CD4-positive, alpha-beta T cell (primary cell): ENCODE measurements around the gene PCDHGA1. TPM values are rescaled to one million over a fixed set of nuclear protein-coding genes. Genes with fewer than 3 reads are reported as not detected.

ENCODE experiments used
- ATAC-seq: fragments of 200-7000 bp; cut with Tn5 transposase; one replicate; pipeline ENCODE4 v1.10.0; 2022; ENCODE audit warnings: mild to moderate bottlenecking; ENCODE audit not compliant: poor library complexity
- CTCF ChIA-PET: fragments of 350-600 bp; sonication (Branson Sonifier 250); formaldehyde crosslinking; loops from one replicate; lab custom pipeline; 2021; ENCODE audit warnings: antibody characterized with exemption, inconsistent platforms; lab: Charles Lee
- POLR2A ChIA-PET: fragments of 350-600 bp; sonication (Branson Sonifier 250); formaldehyde crosslinking; loops from one replicate; lab custom pipeline; 2021; ENCODE audit warnings: antibody characterized with exemption, inconsistent platforms; lab: Charles Lee
- DNase-seq, 14 experiments: peaks; one replicate each; pipeline ENCODE4 v3.0.0-alpha.2; 2013 to 2020; ENCODE audit warnings: mixed read lengths in 2 of 14
- H3K27ac ChIP-seq, 2 donors: one replicate each; pipeline versions ENCODE4 v1.5.1 to v1.7.0; 2013; ENCODE audit warnings: low read length in 2 of 2, low read depth in 1 of 2, mild to moderate bottlenecking in 1 of 2
- H3K27me3 ChIP-seq, 2 experiments: 1 replicate in 1 of 2; 2 replicates in 1 of 2; pipeline versions ENCODE4 v1.6.1 to v1.7.0; 2013; ENCODE audit warnings: low read length in 2 of 2, control low read depth in 1 of 2, mild to moderate bottlenecking in 1 of 2, moderate library complexity in 1 of 2; ENCODE audit not compliant: insufficient read depth in 2 of 2, control insufficient read depth in 1 of 2
- H3K36me3 ChIP-seq: one replicate; pipeline ENCODE4 v1.6.1; 2013; ENCODE audit warnings: low read length, control low read depth; ENCODE audit not compliant: insufficient read depth
- H3K4me1 ChIP-seq: one replicate; pipeline ENCODE4 v1.6.1; 2013; ENCODE audit warnings: low read length, control low read depth; ENCODE audit not compliant: insufficient read depth
- H3K4me3 ChIP-seq: one replicate; pipeline ENCODE4 v1.5.1; 2013; ENCODE audit warnings: mild to moderate bottlenecking, low read length, moderate library complexity
- H3K9me3 ChIP-seq, 2 experiments: 1 replicate in 1 of 2; 2 replicates in 1 of 2; pipeline versions ENCODE4 v1.6.1 to v1.7.0; 2013; ENCODE audit warnings: low read length in 2 of 2, mild to moderate bottlenecking in 2 of 2, control low read depth in 1 of 2, moderate library complexity in 1 of 2; ENCODE audit not compliant: control insufficient read depth in 1 of 2, insufficient read depth in 1 of 2
- H3K27ac Mint-ChIP-seq: one replicate; pipeline ENCODE4 v1.8.0; 2020; ENCODE audit warnings: mixed read lengths
- H3K27me3 Mint-ChIP-seq: one replicate; pipeline ENCODE4 v1.8.0; 2021; ENCODE audit warnings: mixed read lengths
- H3K36me3 Mint-ChIP-seq: one replicate; pipeline ENCODE4 v1.8.0; 2021; ENCODE audit warnings: low read depth, mixed read lengths
- H3K4me1 Mint-ChIP-seq: one replicate; pipeline ENCODE4 v1.8.0; 2021; ENCODE audit warnings: low read depth, mixed read lengths
- H3K4me3 Mint-ChIP-seq: one replicate; pipeline ENCODE4 v1.8.0; 2020; ENCODE audit warnings: mild to moderate bottlenecking, mixed read lengths
- H3K9me3 Mint-ChIP-seq: one replicate; pipeline ENCODE4 v1.8.0; 2020; ENCODE audit warnings: mixed read lengths
- intact Hi-C, 2 experiments: fragments of 100-400 bp; cut with DNase I in 1 of 2; cut with micrococcal nuclease in 1 of 2; formaldehyde crosslinking; loops; one replicate each; pipeline versions ENCODE4 v1.15.1 to v1.9.0; 2023 to 2025; cut with DNase I, micrococcal nuclease
- total RNA-seq, 174 experiments: library from RNA in 2 of 174; stranded (reverse) in 2 of 174; gene quantifications; one replicate each; pipeline ENCODE4 v1.2.3 and lab custom pipeline; 2021 to 2026
- TF ChIP-seq, protein P1 (sequence below): fragments of 200-600 bp; IDR thresholded peaks from one replicate; pipeline ENCODE4 v1.8.0; 2022; ENCODE audit warnings: antibody characterized with exemption, mild to moderate bottlenecking

PCDHGA1 gene
- total RNA-seq, 2 experiments from 2014 or later: not detected

DNA sequence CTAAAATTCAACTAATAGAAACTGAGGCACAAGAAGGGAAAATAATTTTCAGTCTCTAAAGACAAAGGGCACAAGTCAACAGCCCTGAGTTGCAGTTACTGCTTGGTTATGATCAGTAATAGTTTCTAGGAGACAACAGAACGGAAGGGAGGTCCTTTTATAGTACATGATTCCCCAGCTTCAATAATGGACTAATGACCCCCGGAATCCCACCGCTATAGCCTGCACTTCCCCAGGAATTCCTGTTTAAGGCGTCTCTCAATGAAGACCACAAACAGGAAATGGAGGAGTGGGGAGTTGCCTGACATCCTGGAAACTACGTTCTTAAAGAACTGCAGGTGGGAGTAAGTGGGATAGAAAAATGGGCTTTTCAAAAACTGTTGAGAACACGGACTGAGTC is 227.8 kb downstream of the PCDHGA1 start:
- POLR2A ChIA-PET: interaction anchor here (1.8 kb wide), 1 partner anchor 238 kb away, joined by 14 read pairs; the partner anchor contains the start of gene TAF7
- intact Hi-C loops: loop anchor here (2.0 to 10.0 kb wide), 3 partner anchors 145 to 363 kb away; partner anchors contain the start of genes PCDHB10 (in 1 of the 2), PCDHB11 (in 1 of the 2), PCDHB14 (in 1 of the 2) and PCDHGA10 (in 1 of the 2)
- H3K4me1 Mint-ChIP-seq: peaks cover 35% of the 10 kb centered on the region

DNA sequence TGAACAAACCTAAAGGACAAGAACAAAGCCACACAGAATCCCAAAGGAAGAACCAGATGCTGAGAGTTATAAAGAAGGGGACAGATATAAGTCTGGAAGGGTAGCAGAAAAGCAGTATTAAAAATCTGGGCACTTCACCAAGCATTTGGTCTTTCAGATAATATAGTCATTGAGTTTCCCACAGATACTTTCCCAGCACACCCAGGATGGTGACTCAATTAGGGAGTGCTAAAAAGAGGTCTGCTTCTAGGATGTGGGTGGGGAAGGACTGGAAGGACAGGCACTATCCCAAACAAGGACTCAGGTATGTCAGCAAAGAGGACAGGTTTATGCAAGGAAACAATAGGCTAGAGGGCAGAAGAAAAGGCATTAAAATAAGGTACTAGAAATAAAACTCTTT is 229.1 kb downstream of the PCDHGA1 start:
- Histone ChIP-seq H3K27ac (no peak overlapping the region), H3K36me3 (peaks cover 90% of the 10 kb centered on the region), H3K4me3 (no peak overlapping the region), H3K27me3 (no peaks in the 10 kb centered on the region), H3K9me3 (no peaks in the 10 kb centered on the region), H3K4me1 (peaks cover 16% of the 10 kb centered on the region)
- H3K27me3 Mint-ChIP-seq: no peaks in the 10 kb centered on the region
- H3K4me1 Mint-ChIP-seq: peaks cover 48% of the 10 kb centered on the region
- POLR2A ChIA-PET: no interaction called here
- ATAC-seq (no peak), DNase-seq (no peak)
- H3K27ac Mint-ChIP-seq: peak overlapping the region; percentile 20
- TF ChIP-seq, protein P1, sequence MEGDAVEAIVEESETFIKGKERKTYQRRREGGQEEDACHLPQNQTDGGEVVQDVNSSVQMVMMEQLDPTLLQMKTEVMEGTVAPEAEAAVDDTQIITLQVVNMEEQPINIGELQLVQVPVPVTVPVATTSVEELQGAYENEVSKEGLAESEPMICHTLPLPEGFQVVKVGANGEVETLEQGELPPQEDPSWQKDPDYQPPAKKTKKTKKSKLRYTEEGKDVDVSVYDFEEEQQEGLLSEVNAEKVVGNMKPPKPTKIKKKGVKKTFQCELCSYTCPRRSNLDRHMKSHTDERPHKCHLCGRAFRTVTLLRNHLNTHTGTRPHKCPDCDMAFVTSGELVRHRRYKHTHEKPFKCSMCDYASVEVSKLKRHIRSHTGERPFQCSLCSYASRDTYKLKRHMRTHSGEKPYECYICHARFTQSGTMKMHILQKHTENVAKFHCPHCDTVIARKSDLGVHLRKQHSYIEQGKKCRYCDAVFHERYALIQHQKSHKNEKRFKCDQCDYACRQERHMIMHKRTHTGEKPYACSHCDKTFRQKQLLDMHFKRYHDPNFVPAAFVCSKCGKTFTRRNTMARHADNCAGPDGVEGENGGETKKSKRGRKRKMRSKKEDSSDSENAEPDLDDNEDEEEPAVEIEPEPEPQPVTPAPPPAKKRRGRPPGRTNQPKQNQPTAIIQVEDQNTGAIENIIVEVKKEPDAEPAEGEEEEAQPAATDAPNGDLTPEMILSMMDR: no peak
- H3K4me3 Mint-ChIP-seq: no peak overlapping the region
- CTCF ChIA-PET: interaction anchor here (0.7 to 2.9 kb wide), 5 partner anchors 15 to 403 kb away, joined by 3 to 13 read pairs (median 5); partner anchors contain the start of genes PCDHGB3 and TAF7
- intact Hi-C loops: loop anchor here (2.0 to 10.0 kb wide), 3 partner anchors 147 to 365 kb away; partner anchors contain the start of genes PCDHB10 (in 1 of the 2), PCDHB11 (in 1 of the 2), PCDHB14 (in 1 of the 2) and PCDHGA10 (in 1 of the 2)
- H3K36me3 Mint-ChIP-seq: peaks cover 96% of the 10 kb centered on the region
- H3K9me3 Mint-ChIP-seq: no peaks in the 10 kb centered on the region

More for the DNA sequence above, 227.8 kb downstream of the PCDHGA1 start:
- Histone ChIP-seq H3K4me3 (no peak overlapping the region), H3K27me3 (no peaks in the 10 kb centered on the region), H3K36me3 (peaks cover 80% of the 10 kb centered on the region), H3K27ac (peak overlapping the region in 1 of 2 donors; percentile 20), H3K4me1 (peaks cover 14% of the 10 kb centered on the region), H3K9me3 (no peaks in the 10 kb centered on the region)
- CTCF ChIA-PET: interaction anchor here (0.5 to 2.9 kb wide), 23 partner anchors 8 to 238 kb away, joined by 3 to 16 read pairs (median 5); partner anchors contain the start of genes DIAPH1, PCDHGA10, PCDHGB3 and PCDHGB5
- Mint-ChIP-seq H3K36me3 (peaks cover 93% of the 10 kb centered on the region), H3K4me3 (no peak overlapping the region), H3K27me3 (no peaks in the 10 kb centered on the region), H3K9me3 (no peaks in the 10 kb centered on the region), H3K27ac (peak overlapping the region; percentile 71)
- ATAC-seq: peak; percentile 24
- no peak for DNase-seq
- TF ChIP-seq, protein P1: peak; percentile 22

- ChIA-PET POLR2A (no interaction called here), CTCF (no interaction called here)
These were observed 229.8 kb downstream of the PCDHGA1 start for GRCh38 chr5:141560151-141560550.

More at GRCh38 chr5:141560151-141560550, 229.8 kb downstream of the PCDHGA1 start:
- Mint-ChIP-seq H3K36me3 (peaks cover 94% of the 10 kb centered on the region), H3K4me3 (no peak overlapping the region), H3K27ac (peak overlapping the region; percentile 28), H3K27me3 (no peaks in the 10 kb centered on the region), H3K4me1 (peaks cover 49% of the 10 kb centered on the region), H3K9me3 (no peaks in the 10 kb centered on the region)
- no peaks in the 10 kb centered on the region for H3K27me3 ChIP-seq
- H3K9me3 ChIP-seq: no peaks in the 10 kb centered on the region
- peaks cover 17% of the 10 kb centered on the region for H3K4me1 ChIP-seq
- intact Hi-C loops: loop anchor here (5.0 to 10.0 kb wide), 3 partner anchors 148 to 473 kb away; partner anchors contain the start of genes PCDHB14 (in 1 of the 2) and PCDHGA10 (in 1 of the 2)
- no peak overlapping the region for H3K27ac ChIP-seq
- no peak for ATAC-seq
- no peak for DNase-seq
- H3K4me3 ChIP-seq: no peak overlapping the region
- peaks cover 92% of the 10 kb centered on the region for H3K36me3 ChIP-seq
- TF ChIP-seq, protein P1: no peak
